Fibroblast of skin of left biceps (primary cell): ENCODE measurements around the gene MBL2.

Source experiments
- DNase-seq, 2 experiments: peaks; one replicate each; pipeline ENCODE4 v3.0.0-alpha.2; 2013; ENCODE audit warnings: low read depth in 2 of 2

The MBL2 gene

DNA sequence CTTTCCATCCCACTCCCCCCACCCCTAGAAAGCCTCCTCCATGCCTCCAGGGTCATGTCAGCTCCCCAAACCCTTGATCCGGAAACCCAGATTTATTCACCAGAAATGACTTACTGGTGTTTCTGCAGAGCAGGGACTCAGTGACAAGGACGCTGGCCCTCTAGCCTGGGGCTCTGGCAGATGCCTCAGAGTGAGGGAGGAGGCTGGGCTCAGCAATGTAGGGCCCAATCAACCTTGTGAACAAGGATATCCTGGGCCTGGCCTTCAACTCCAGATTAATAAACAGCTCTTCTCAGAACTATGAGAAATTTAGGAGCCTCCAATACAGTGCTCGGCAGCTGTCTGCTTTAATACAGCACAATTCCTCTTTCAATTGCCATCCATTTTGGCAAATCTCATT, at the start of gene MBL2:
TSS of gene MBL2 (minus strand) at position 162 of the 400 bp plus-strand sequence. CDS start 1,149 bp downstream, outside the sequence.
- no peak for DNase-seq

GRCh38 chr10:52820309-52820708, 47.7 kb upstream of the MBL2 start:
- no peak for DNase-seq

DNA sequence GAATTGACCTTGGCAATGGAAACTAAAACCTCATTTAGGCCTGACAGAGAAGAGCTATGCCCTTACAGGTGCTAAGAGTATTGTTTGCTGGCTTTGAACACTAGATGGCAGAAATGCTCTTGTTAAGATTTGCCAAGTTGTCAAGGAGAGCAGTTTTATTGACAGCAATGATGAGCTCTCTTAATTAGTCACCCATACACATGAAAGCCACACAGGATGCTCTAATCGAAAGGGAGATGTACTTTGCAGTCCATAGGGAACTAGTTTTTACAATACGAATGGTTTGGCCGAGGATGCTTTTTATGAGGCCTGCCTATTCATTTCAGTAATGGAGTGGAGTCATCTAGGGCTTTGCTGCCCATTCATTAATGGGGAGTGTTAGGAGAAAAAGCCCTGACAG, 45.4 kb upstream of the MBL2 start:
- peak; percentile 7 to 13 for DNase-seq

- DNase-seq, result no peak
Measured at GRCh38 chr10:52814506-52814905, 41.9 kb upstream of the MBL2 start.

DNA sequence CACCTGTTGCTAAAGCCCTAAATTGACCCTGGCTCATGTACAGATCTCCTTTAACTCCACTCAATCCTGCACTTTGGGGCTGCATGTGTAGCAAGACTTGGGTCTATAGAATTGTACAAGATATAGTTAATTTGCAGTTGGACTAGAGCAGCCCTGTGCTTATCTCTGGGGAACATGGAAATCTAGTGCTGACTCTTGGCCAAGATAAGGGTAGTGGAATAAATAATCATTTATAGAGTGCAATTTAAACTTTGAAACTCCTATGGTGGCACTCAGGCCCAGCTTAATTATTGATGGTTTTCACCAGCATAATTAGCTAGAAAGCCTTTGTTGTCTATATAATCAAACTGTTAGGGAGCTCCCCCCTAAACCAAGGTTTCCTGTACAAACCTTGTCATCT, 39.2 kb upstream of the MBL2 start:
- no peak for DNase-seq

DNA sequence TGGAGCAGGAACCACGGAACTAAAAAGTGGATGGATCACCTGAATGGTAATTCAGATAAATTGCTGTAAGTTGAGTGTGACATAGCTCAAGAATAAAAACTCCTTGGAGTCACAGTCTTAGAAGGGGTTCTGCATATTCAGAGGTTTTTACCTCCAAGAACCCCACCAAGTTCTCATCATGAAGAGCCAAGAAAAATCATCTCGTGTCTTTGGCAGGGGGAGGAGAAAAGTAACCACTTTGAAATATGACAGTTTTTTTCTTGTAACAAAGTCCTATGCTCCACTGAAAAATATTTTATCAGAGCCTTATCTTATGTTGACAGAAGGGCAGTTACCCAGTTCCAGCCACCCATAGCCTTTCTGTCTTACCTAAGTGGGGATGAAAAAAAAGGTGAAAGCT, 38.2 kb upstream of the MBL2 start:
- DNase-seq, result no peak

DNA sequence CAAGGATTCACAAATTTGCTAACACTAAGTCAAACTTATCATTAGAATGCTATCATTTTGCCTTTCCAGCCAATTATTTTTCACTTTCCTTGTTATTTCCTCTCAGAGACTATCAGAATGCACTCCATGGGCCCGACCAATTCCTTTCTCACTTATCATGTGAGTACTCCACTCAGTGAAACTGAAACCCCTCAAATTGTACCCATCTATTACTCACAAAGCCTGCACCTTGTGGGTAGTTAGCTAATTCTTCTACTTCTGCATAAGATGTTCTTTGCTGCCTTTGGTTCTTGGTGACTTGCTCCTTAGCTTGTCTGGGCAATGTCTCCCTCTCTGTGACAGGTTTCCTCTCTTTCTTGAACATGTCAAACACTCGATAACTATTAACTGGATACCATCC, 35.2 kb upstream of the MBL2 start:
- DNase-seq, result no peak

DNA sequence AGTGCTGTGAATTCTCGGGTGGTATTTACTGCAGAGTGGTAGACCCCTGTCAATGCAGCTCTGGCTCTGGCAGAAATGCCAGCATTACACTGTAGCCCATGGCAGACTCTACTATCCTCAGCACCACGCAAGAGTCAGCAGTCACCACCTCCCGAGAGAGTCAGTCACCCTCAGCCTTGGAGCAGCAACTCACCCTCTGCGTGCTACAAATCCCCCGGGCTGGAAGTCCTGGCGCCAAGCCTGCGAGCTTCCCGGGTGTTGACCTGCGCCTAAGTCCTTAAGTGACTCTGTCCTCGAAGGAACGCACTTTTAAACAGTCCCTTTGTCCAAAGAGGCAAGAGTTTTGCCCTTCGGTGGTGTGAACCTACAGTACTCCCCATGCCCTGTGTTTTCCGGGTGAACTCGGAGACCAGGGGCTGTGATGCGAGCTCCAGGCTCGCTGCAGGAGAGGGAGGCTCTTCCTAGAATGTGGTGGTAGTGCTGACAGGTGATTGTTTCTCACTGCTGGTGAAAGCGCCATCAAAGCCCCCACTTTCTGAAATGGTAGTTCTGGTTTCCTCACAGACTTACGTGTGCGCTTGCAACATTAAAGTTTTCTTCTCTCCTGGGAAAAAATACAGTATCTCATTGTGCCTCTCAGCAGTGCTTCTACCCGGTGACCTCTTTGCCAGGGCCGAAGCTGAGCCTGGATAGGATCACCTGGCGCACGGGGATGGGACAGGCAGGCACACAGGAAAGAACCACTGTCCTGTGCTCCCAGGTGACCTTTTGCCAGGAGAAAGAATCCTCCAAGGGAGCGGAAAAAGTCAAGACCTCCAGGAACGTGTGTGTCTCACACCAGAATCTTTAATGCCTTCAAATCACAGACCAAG, 33.1 kb upstream of the MBL2 start:
- no peak for DNase-seq

GRCh38 chr10:52801947-52802346, 29.4 kb upstream of the MBL2 start:
- peak; percentile 5 to 10 for DNase-seq

DNA sequence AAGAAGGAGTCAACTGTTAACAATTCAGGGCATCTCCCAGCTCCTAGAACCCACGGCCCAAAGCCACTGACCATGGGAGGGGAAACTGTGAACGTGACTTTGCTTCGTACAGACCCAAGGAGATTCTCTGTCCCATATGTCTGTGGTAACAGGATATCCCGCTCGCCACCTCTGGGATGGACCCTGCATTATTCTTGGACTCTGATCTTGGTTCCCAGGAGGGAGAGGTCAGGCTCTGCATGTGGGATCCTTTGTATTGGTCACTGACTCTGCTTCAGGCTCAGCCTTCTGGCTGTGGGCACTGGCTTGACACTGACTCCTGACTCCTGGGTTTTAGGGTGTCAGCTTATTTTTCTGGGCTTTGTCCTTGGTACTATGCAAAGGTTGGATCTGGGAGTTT, 13.5 kb upstream of the MBL2 start:
- DNase-seq, result no peak

DNA sequence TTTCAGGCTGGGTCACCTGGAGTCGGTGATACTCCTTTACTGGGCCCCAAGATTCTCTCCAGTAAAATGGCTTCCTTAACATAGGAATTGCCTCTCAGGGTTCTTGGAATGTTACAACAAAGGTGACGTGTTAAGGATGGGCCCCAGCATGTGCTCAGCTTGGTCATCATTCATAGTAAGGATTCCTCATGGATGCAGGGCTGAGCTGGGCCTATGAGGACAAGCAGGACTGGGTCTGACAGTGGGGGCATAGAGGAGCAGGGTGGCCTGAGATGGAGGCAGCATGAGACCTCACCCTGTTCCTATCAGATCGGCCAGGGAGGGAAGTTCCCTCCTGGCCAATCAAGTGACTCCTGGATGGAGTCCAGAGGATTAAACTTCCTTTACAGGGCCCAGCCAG, 12.8 kb upstream of the MBL2 start:
- no peak for DNase-seq

DNA sequence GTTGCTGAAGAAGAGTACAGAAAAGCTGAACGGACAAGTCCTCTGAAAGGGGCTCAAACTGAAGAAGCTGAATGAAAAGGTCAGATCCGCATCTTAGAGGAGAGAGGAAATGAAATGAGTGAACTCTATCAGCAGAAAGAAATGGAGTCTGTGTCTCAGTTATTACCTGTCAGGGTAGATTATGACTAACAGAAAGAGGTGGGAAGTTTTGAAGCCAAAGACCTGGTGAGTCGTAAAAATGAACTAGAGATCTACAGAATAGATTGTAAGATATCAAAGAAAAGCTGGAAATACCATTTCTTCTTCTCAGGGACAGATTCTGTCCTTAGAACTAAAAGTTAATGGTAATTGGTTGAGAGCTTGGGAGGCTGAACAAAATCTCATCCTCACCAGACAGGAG, 11.1 kb upstream of the MBL2 start:
- DNase-seq, result no peak

DNA sequence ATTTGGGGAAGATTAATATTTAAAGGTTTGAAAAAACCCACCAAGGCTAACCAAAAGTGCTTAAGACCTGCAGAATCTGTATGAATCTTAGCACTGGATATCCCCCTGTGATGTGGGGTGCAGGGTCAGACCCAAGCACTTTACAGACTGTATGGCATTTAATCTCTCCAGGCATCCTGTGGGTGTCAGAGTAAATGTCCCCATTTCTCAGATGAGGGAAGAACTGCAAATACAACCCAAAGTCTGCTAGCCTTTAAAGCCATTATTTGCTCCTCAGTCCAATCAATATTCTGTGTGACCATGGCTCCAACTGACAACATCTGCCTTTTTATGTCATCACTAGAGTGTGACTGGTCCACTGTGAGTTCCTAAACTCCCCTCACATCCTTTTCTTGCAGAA, 10.0 kb upstream of the MBL2 start:
- no peak for DNase-seq

GRCh38 chr10:52780391-52781155, 8.0 kb upstream of the MBL2 start:
- no peak for DNase-seq

DNA sequence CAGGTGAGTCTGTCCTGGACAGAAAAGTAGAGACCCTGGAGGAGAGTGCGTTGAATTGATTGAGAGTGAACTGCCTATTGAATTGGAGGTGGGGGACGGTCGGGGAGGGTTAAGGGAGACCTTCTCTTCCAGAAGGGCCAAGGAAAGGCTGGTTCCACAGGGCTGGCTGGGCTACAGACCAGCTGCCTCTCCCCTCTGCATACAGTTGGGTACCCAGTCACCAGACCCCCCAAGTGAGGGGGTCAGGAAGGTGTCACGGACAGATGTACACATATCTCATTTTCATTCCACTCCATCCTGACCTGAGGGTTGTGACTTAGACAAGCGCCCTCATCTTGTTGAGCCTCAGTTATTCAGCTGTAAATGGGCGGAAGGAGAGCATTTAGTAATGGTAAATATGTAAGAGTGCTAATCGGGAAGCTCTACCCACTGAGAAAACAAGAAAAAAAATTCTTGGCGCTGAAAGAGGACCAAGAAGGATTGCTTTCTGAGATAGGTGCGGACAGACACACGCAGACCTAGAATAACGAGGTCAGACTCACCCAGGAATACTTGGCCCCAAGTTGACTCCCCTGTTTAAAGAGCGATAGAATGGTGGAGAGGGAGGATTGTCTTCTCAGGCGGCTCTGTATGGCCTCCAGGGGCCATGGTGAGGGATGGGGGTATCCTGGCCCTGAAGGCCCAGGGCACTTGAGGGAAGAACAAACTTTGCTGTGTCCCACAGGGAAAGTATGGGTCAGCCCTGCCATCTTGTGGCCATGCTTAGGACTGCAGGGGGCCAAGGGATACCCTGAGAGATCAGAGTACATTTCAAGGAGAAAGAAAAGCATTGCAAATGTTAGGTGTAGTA, 7.2 kb upstream of the MBL2 start:
- peak in 1 of 2 experiments; percentile 21 for DNase-seq

DNA sequence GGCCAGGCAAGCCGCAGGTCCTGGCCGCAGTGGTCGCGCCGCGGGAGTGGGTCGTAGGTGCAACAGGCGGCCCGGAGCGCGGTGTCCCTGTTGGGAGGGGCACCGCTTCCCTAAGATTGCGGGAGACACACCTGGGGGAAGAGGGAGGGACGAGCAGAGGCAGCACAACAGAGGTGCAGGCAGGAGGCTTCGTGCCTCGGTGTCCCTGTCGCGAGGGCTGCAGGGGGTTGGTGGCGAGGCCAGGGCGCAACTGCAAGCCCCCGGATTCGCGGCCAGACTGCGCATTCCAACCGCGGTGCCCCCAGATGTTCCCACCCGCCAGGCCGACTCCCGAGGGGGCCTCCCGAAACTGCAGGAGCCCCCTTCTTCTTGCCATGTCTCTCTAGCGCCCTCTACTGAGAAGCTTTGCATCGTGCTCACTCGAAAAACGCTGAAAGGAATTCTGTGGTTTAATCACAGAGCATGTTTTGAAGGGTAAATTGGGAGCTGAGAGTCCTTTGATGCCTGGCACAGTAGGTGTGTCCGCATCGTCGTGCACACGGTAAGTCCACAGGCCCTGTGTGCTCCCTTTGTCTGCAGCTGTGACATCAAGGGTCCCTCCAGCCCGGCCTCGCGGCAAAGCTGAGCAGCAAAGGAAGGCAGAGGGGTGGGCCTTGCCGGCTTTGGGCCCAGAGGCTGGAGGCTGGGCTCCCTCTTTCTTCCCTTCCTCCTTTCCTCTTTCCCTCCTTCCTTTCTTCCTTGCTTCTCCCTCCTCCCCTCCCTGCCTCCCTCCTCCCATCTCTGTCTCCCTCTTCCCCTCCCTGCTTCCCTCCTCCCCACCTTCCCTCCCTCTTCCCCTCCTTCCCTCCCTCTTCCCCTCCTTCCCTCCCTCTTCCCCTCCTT, 6.2 kb upstream of the MBL2 start:
- no peak for DNase-seq

DNA sequence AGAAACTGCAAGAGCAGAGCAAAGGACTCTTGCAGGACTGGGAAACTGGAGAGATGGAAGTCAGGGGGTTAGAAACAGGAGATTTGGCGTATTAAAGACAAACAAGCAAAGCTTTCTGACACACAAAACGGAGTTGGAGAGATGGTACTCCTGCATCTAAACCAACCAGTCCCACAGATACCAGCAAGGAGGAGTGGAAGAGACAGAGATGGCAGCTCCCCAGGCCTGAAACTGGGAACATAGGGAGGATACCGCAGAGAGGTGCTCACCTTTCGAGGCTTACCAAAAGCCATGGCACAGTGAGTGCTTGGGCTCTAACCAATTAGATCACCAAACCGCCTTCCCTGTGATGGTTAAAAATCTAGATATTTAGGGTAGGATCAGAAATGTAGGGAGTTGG, 4.8 kb upstream of the MBL2 start:
- DNase-seq, result no peak

GRCh38 chr10:52776471-52776903, 3.9 kb upstream of the MBL2 start:
- DNase-seq, result no peak

GRCh38 chr10:52775132-52775647, 2.6 kb upstream of the MBL2 start:
- DNase-seq, result no peak

GRCh38 chr10:52774600-52775106, 2.1 kb upstream of the MBL2 start:
- DNase-seq, result no peak

DNA sequence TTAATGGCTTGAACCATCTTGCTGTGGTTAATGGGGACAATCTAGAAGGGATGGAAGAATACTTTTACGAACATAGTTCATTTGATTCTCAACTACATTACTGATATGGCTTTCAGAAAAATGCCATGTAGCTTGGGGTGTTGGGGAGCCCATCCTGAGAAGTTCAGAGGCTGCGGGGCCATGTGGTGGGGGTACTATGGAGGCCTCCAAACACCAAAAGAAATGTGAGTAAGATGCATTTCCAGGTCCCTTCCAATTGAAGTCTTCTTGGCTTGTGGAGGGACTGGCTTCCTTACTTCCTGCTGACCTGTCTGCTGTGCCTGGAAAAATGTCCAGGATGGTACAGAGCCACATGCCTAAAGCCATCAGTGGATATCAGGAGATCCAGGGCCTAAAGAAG, 1.6 kb upstream of the MBL2 start:
- no peak for DNase-seq
